ENCODE results near the gene SLC2A3. TPM values are rescaled to one million over a fixed set of nuclear protein-coding genes. Genes with fewer than 3 reads are reported as not detected.
A peak's percentile ranks its signal among the peaks of the same experiment; 100 is the strongest.
"Not testable (repeated sequence)": the region's sequence is repeated elsewhere in the genome, so short reads cannot be mapped to it uniquely, and the experiment has no call there.

SLC2A3 gene
- total and polyA plus RNA-seq, 2 of the 13 experiments (the other 11 are each of a cell fraction or from before 2014, with no cell fraction given) = 39.3 to 580 TPM

- H3K27me3 ChIP-seq (ENCODE audit: control insufficient read depth in 1 of 2, insufficient read depth in 2 of 2, low read length in 2 of 2); H3K9me3 ChIP-seq (ENCODE audit: low read length); H3K36me3 ChIP-seq (replicated peaks in 1 of 2; ENCODE audit: control insufficient read depth in 1 of 2, insufficient read depth in 2 of 2, low read length in 2 of 2); H2AFZ ChIP-seq (ENCODE audit: low read length); H3K79me2 ChIP-seq (ENCODE audit: insufficient read depth, low read length); H4K20me1 ChIP-seq (ENCODE audit: insufficient read depth, low read length); in situ Hi-C loops (cut with HindIII; ENCODE audit: extremely low pct_ligation_motif_present, low pct_unique_long_range_greater_than_20kb); BruUV-seq (replicated peaks): not testable (repeated sequence)
- peak overlapping the region; percentile 50 for H3K9ac ChIP-seq (ENCODE audit: insufficient read depth, low read depth, low read length)
- peak overlapping the region in 2 of 3 experiments; percentile 10 to 12; a peak in 2 of 6 replicates for H3K4me3 ChIP-seq (replicated peaks in 1 of 3; ENCODE audit: insufficient read depth in 1 of 3, low read depth in 2 of 3, low read length in 3 of 3)
- FAIRE-seq (peak; percentile 26), ATAC-seq (peak; percentile 52), DNase-seq (ENCODE audit: low spot score) (peak; percentile 50)
- intact Hi-C loops (cut with micrococcal nuclease; ENCODE audit: unreplicated experiment) = loop anchor here (2.0 kb wide), 1 partner anchor 26 kb away; no protein-coding TSS in a partner anchor
- TF ChIP-seq ZEB1 (IDR thresholded peaks at IDR 0.05; ENCODE audit: insufficient replicate concordance, low read depth) (peak; percentile 19), ZNF362 (CRISPR knock-in tag; IDR thresholded peaks at IDR 0.05; ENCODE audit: borderline replicate concordance) (0 out of 2 replicates have a peak, but pooled peaks have one; percentile 24), RBFOX2 (IDR thresholded peaks at IDR 0.05; ENCODE audit: low read depth, low read length) (peak; percentile 52), ZBTB42 (CRISPR knock-in tag; IDR thresholded peaks at IDR 0.05) (0 out of 2 replicates have a peak, but pooled peaks have one; percentile 26), TEAD3 (CRISPR knock-in tag; optimal IDR thresholded peaks at IDR 0.05; ENCODE audit: borderline replicate concordance) (peak; percentile 53)
- H3K4me2 ChIP-seq (ENCODE audit: low read depth, low read length) = peak overlapping the region; percentile 47
- ChIA-PET POLR2A (interaction anchor here (0.8 to 4.8 kb wide), 6 partner anchors 15 to 44 kb away, joined by 3 to 58 read pairs (median 7); no protein-coding TSS in a partner anchor), CTCF (ENCODE audit: low intra/inter-chr PET ratio, low total read pairs) (interaction anchor here (1.2 to 1.8 kb wide), 2 partner anchors 27 to 46 kb away, joined by 4 to 16 read pairs; no protein-coding TSS in a partner anchor)
- peaks cover 48% of the 10 kb centered on the region for H3K4me1 ChIP-seq (ENCODE audit: insufficient read depth, low read length)
- peak overlapping the region; percentile 78 for H3K27ac ChIP-seq (ENCODE audit: extremely low read length, insufficient read depth, low read length)
- 16% methylated on average over 4 of the region's 4 CpGs for WGBS (ENCODE audit: low lambda C conversion rate)
Measured at GRCh38 chr12:7906303-7906702, 29.7 kb downstream of the SLC2A3 start.

DNA sequence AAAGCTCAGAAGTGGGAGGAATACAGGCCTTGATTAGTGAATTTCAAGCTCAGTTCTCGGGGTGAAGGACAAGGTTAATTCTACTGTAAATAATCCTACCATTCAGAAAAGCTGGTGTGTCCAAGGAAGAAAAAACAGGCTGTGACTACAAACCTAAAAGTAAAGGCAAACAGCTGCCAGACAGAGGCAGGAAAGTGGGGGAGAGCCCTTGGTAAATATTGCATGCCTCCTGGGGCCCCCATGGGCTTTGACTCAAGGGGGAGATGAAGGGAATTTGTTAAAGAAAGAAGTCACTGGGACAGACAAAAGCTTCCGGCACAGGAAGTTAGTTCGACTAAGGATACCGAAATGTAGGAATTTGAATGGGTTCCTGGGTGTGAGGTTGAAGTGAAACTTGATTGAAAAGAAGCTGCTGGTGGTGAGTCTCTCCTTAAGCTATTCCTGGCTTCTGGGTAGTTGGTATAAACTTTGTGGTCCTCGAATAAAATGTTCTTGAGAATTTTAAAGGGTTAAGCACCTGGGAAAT lies 30.3 kb downstream of the SLC2A3 start:
- H3K4me2 ChIP-seq (ENCODE audit: low read depth, low read length) = peak overlapping the region; percentile 47
- ATAC-seq (peak; percentile 54), DNase-seq (ENCODE audit: low spot score) (peak; percentile 94), FAIRE-seq (peak; percentile 90)
- H3K9ac ChIP-seq (ENCODE audit: insufficient read depth, low read depth, low read length) = peak overlapping the region; percentile 34; the same call in 1 of the 2 replicates
- POLR2A ChIA-PET = interaction anchor here (0.6 to 4.8 kb wide), 5 partner anchors 14 to 108 kb away, joined by 3 to 58 read pairs (median 3); no protein-coding TSS in a partner anchor
- H3K9me3 ChIP-seq (ENCODE audit: low read length); BruUV-seq (replicated peaks); H3K36me3 ChIP-seq (replicated peaks in 1 of 2; ENCODE audit: control insufficient read depth in 1 of 2, insufficient read depth in 2 of 2, low read length in 2 of 2); H4K20me1 ChIP-seq (ENCODE audit: insufficient read depth, low read length); H3K27me3 ChIP-seq (ENCODE audit: control insufficient read depth in 1 of 2, insufficient read depth in 2 of 2, low read length in 2 of 2); CTCF ChIA-PET (ENCODE audit: low intra/inter-chr PET ratio, low total read pairs); H3K79me2 ChIP-seq (ENCODE audit: insufficient read depth, low read length); H2AFZ ChIP-seq (ENCODE audit: low read length); in situ Hi-C loops (cut with HindIII; ENCODE audit: extremely low pct_ligation_motif_present, low pct_unique_long_range_greater_than_20kb): not testable (repeated sequence)
- peaks cover 48% of the 10 kb centered on the region for H3K4me1 ChIP-seq (ENCODE audit: insufficient read depth, low read length)
- H3K4me3 ChIP-seq (replicated peaks in 1 of 3; ENCODE audit: insufficient read depth in 1 of 3, low read depth in 2 of 3, low read length in 3 of 3) = 0 out of 6 replicates have a peak overlapping the region, but pooled peaks of 1 of the 3 experiments have one; percentile 10
- H3K27ac ChIP-seq (ENCODE audit: extremely low read length, insufficient read depth, low read length) = peak overlapping the region; percentile 78
- intact Hi-C loops (cut with micrococcal nuclease; ENCODE audit: unreplicated experiment) = loop anchor here (2.0 kb wide), 1 partner anchor 27 kb away; no protein-coding TSS in a partner anchor
- 0% methylated on average over 3 of the region's 5 CpGs for WGBS (ENCODE audit: low lambda C conversion rate)
- 0 out of 2 replicates have a peak, but pooled peaks have one; percentile 10 for TF ChIP-seq HDAC1 (CRISPR knock-in tag; IDR thresholded peaks at IDR 0.05)
- TF ChIP-seq, protein P1, sequence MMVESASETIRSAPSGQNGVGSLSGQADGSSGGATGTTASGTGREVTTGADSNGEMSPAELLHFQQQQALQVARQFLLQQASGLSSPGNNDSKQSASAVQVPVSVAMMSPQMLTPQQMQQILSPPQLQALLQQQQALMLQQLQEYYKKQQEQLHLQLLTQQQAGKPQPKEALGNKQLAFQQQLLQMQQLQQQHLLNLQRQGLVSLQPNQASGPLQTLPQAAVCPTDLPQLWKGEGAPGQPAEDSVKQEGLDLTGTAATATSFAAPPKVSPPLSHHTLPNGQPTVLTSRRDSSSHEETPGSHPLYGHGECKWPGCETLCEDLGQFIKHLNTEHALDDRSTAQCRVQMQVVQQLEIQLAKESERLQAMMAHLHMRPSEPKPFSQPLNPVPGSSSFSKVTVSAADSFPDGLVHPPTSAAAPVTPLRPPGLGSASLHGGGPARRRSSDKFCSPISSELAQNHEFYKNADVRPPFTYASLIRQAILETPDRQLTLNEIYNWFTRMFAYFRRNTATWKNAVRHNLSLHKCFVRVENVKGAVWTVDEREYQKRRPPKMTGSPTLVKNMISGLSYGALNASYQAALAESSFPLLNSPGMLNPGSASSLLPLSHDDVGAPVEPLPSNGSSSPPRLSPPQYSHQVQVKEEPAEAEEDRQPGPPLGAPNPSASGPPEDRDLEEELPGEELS (CRISPR knock-in tag; IDR thresholded peaks at IDR 0.05) = peak; percentile 79
- TF ChIP-seq KLF16 (CRISPR knock-in tag; IDR thresholded peaks at IDR 0.05) = 0 out of 4 replicates have a peak, but pooled peaks of 1 of the 2 experiments have one; percentile 47
- TF ChIP-seq, protein P2, sequence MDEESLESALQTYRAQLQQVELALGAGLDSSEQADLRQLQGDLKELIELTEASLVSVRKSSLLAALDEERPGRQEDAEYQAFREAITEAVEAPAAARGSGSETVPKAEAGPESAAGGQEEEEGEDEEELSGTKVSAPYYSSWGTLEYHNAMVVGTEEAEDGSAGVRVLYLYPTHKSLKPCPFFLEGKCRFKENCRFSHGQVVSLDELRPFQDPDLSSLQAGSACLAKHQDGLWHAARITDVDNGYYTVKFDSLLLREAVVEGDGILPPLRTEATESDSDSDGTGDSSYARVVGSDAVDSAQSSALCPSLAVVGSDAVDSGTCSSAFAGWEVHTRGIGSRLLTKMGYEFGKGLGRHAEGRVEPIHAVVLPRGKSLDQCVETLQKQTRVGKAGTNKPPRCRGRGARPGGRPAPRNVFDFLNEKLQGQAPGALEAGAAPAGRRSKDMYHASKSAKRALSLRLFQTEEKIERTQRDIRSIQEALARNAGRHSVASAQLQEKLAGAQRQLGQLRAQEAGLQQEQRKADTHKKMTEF (CRISPR knock-in tag; IDR thresholded peaks at IDR 0.05) = 0 out of 2 replicates have a peak, but pooled peaks have one; percentile 36
- peak; percentile 81 for TF ChIP-seq RXRB (CRISPR knock-in tag; IDR thresholded peaks at IDR 0.05; ENCODE audit: borderline replicate concordance)
- TF ChIP-seq ISL2 (CRISPR knock-in tag; IDR thresholded peaks at IDR 0.05) = peak; percentile 90
- TF ChIP-seq ZBTB7B (CRISPR knock-in tag; IDR thresholded peaks at IDR 0.05) = peak; percentile 84
- TF ChIP-seq FOXA3 (CRISPR knock-in tag; IDR thresholded peaks at IDR 0.05) = peak; percentile 83
